GM18505 (cell line): ENCODE data around the gene ARHGDIG.
"Not testable (repeated sequence)": the region's sequence is repeated elsewhere in the genome, so short reads cannot be mapped to it uniquely, and the experiment has no call there.

ENCODE experiments used
- ATAC-seq: cut with Tn5 transposase; IDR thresholded peaks from one replicate; pipeline ENCODE4 v1.9.1; 2021; ENCODE audit not compliant: unreplicated experiment
- POLR2A ChIP-seq: IDR thresholded peaks from 4 replicates; pipeline ENCODE4 v1.6.1; 2011; ENCODE audit warnings: borderline replicate concordance; ENCODE audit not compliant: insufficient read depth, insufficient read length; ENCODE audit errors: extremely low read depth

Gene ARHGDIG

GRCh38 chr16:330741-331140 lies 50.4 kb downstream of the ARHGDIG start:
- ATAC-seq = no peak
- TF ChIP-seq POLR2A = no peak

- ATAC-seq = not testable (repeated sequence)
Measured at GRCh38 chr16:331181-331814, 50.9 kb downstream of the ARHGDIG start.
